ENCODE data around the gene HOXC12.

HOXC12 gene, protein sequence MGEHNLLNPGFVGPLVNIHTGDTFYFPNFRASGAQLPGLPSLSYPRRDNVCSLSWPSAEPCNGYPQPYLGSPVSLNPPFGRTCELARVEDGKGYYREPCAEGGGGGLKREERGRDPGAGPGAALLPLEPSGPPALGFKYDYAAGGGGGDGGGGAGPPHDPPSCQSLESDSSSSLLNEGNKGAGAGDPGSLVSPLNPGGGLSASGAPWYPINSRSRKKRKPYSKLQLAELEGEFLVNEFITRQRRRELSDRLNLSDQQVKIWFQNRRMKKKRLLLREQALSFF

DNA sequence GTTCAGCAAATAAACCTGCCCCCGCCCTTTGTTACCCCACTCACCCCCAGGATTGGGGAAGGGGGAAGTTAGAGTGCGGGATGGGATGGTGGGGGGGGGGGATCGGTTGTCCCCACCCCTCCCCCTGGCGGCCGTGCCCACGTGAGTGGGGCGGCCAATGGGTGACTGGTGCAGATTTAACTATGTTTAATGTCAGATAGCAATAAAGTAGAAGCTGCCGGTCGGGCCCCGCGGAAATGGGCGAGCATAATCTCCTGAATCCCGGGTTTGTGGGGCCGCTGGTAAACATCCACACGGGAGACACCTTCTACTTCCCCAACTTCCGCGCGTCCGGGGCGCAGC, at the start of gene HOXC12:
TSS of gene HOXC12 (plus strand) at position 210 of the 342 bp plus-strand sequence. CDS start at position 237, 27 bp downstream.
- DNase-seq, result no peak

DNA sequence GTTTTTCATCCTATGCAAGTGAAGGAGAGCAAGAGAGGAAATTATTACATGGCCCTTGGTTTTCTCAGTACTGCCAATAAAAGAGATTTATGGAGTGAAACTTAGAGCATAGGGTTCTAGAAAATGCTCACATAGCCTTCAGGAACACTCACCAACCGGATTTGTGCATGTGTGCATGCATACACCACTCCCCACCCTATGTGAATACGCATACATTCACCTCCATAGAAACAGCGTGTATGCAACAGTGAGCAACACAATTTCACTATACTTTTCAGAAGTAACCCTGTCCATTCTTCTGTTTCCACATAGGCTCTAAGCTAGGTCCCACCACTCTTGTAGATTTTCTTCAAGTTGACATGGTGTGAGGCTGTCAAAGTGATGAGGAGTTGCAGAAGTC, 47.6 kb upstream of the HOXC12 start:
- DNase-seq, result no peak

DNA sequence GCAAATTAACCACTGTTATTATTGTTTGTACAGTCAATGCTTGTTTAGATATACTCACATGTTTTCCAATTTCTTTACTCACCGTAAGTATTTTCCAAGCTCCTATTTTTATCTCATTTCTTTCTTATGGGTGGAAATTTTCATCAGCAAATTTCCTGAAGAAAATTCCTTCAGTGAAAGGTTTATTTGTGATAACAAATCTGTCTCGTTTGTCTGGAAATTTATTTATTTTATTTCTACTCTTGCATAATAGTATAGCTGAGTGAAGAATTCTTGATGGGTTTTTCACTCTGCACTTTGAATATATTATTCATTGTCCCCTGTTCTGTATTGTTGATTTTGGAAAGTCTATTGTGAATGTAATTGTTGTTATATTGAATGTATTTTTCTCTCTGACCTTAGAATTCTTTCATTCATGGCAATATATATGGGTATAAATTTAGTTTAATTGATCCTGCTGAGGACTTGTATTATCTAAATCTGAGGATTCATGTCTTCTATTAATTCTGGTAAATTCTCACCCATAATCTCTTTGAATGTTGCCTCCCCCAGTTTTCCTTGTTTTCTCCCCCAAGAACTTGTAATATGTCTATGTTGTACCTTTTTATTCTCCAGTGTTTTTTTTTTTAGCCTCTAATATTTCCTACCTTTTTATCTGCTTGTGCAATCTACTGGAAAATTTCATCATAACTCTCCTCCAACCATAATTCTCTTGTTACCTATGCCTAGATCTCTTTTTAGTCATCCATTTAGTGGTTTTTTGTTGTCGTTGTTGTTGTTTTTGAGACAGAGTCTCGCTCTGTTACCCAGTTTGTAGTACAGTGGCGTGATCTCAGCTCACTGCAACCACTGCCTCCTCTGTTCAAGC, 37.7 kb upstream of the HOXC12 start:
- no peak for DNase-seq

DNA sequence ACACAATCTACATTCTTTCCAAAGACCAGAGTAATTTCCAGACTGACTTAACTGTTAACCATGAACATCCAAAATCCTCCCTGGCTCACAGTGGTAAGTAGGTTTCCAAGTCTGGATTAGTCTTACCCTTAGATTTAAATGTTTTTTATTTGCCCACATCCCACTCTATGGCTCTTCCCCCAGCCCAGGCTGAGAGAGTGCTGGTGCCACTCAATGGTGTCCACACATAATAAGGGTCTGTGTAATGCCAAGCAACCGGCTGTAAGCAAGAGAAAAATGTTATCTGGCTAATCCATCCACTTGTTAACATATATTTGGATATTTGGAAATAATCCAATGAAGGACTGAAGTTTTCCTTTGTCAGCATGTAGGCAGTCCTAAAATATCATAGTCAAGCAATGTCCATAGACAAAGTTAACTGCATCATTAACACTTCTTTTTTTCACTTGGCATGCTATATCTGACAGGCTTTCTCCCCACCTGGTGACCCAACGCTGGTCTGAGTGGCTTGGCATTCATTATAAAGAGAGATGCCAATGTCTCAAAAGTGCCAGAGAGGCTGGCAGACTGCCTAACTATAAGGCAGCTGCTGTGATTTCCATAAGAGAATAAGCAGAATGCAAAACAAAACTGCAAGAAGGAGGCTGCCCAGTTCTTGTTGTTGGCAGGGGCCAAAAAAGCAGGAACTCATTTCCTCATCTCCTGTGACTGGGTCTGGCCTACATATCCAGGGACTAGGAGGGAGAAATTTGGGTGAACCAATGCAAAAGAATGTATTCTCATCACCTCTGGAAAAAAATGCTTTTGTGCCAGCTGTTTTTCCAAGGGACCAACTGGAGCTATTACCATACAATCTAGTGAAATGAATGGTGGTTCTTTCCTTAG, 29.9 kb upstream of the HOXC12 start:
- no peak for DNase-seq

DNA sequence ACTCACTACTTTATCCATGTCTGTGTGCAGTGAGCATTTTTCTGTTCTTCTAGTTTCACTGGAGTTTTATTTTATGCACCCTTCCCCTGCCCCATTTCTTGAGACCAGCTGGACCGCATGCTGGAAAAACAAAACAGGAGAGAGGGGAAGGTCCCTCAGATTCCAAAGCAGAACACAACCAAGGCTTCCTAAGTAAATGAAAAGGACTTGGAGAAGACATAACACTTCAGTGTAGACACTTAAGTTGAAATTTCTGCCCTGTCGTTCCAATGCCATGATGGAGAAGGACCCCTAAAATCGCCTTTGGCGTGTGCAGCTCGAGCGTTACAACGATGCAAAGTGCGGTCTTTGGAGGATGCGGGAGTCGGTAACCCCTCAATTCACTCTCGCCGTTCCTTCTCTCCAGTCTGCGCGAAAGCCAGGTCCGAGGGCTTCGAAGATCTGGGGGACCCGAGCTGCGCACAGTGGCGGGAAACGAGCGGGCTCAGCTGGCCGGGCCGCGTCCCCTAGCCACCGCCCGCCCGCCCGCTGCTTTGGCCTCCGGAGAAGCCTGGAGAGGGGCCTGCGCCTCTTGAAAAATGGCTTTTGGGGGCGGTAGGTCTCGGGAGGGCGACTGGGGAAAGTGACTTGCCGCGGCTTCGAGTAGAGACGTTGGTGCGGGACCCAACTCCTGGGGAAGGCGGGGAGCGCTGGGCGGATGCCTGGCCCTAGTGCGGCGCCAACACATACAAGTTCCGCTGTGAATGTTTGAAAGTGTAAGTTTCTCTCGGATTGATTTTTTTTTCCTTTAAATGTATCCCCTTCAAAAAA, 27.3 kb upstream of the HOXC12 start:
- no peak for DNase-seq

DNA sequence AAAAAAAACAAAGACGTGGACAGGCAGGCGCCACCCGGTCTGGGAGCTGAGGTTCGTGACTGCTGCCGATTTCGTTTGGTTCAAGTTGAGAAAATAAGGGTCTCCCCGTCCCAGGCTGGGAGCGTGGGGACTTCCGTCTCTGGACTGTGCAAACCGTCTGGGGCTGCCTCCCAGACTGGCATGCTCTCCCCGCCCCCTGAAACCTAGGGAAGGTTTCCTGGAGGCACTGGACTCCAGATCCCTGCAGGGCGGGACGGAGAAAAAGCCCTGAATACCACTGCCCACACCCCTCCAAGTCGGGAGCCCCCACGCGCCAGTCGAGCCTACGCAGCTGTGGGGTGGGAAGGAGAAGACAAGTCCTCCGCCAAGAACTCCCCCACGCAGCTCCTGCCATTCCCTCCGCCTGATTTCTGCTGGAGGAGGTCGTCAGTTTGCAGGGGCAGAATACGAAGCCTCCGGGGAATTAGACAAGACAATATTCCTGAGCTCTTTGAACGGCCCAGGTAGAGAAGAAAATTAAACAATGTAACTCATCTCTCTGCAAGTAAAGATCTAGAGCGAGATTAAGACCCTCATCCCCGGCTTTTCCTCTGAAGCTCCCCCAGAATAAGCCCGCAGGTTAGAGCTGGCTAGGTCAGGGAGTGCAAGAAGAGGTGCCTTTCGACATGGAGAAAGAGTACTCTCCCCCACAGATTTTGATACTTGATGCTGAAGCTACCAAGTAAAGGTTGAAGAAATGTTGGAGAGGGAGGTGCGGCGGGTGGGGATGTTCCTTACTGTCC, 26.5 kb upstream of the HOXC12 start:
- no peak for DNase-seq

DNA sequence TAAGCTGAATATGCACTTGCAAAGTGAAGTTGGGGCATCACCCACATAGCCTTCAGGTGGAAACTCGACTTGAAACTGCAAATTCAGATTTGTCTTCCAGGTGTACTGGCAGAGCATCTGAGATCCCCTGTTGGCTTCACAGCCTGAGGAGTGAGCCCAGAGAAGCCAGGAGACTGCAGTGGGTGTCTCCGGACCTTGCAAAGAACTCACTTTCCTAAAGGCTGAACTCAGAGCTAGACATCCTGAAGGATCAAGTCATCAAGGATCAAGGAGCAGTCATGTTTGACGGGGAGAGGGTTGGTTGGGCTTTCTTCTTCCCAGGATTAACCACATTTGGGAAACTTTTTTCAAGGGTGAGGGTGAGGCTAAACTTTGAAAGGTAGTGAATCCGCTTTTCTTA, 25.2 kb upstream of the HOXC12 start:
- no peak for DNase-seq

DNA sequence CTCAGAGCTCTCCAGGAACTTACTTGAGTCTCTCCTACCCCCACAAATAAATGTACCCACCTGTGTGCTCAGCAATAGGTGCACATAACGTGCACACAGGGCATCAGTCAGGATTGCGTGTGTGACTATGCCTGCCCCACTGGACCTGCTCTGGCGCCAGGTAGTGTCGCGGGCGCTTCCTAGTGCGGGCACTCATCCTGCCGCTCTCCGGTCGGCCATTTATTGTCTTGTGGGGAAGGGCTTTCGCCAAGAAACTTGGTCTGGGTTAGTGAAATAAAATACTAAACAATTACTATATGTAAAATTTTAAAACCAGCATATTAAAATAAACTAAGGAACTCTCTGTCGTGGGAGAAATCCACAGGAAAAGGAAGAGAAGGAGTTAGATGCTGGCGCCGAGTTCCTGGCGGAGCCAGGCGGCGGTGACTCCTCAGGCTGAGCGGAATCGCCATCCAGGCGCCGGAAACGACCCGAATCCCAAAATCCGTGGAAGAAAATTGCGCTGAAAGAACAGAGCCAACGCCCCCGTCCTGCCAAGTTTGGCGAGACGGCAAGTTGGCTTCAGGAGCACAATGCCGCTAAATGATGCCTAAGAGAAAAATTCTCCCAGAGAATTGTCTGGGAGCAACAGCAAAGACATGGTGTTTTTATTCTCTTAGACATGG, 24.0 kb upstream of the HOXC12 start:
- DNase-seq, result no peak

DNA sequence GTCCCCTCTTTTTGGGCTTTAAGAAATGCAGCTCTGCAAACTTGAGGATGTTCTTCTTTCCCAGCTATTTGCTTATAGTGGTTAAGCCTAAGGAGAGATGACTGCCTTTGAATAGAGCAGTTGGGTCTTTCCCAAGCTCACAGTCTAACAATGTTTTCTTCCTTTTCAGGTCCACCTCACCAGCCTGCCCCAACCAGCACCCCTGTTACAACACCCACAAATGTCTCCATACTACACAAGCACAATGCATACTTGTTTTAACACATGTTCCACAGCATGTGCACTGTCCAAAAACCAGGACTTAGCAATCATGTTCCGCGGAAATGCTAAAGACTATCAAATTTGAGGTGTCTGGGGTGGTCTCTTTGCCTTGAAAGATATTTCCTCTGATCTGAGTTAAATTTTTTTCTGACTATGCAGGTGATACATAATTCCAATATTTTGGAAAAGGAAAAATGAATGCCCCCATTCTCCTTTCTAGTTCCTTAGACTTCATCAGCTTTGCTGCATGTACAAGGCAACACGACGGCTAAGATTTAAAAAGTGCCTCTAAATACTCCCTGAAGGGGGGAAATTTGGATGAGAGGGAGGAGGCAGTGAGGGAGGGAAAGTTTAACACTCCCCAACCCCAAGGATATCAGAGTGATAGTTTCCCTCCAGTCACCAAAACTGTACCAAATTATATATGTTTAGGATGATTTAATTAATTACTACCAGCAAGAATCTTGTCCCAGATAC, 22.7 kb upstream of the HOXC12 start:
- no peak for DNase-seq

DNA sequence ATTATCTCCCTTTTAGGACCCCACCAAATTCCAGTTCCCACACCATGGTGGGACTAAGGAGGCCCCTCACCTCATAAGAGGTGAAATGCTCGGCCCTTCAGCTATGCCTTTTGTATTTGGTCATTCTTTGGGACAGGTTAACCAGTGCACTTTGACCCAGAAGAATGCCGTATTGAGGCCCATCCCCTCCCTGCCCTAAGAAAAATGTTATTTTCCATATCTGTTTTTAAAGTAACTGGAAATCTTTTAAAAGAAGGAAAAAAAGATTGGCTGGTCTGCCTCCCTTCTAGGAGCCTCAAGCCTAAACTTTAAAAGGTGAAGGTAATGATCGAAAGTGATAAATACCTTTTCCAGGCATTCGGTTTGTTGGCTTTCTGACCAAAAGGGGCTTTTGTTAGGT, 21.8 kb upstream of the HOXC12 start:
- DNase-seq, result no peak

DNA sequence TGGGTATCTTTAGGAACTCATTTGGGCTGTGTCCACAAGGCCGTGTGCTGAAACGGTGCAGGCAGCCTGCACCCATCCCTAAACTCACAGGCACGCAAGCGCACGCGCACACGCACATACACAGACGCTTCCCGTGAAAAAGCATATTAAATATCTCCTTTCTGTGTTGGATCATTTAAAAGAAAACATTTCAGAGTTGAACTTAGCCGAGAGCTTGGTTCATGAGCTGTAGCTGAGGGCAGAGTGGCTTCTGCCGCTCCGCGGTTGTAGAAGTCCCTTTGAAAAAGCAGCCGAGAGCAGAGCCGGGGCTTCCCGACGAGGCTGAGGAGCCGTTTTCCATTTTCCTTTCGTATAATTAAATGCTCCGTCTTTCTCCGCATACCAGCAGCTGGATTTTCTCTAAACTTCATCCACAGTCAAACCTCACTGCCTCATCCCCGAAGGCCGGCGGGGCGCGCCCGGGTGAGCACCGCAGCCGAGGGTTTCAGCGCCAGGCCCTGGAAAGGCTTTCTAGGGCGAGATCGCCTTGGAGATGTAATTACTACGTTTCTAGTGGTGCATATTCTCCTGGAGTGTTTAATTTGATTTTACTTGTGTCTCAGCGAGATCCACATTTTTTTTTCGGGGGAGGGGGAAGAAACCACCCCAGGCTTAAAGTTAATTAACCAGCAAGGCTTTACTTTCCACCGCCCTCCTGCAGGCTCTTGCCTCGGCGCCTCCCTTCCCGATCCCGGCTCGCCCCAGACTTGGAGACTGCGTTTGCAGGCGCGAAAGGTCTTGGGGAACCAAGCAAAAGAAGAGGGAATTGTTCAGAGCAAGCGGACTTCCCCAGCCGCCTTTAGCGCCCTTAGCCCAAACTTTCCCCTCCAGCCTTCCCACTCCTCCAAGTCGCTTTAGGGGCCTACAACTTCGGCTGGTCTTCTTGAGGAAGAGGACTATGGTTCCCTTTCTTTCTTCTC, 19.0 kb upstream of the HOXC12 start:
- DNase-seq, result no peak

DNA sequence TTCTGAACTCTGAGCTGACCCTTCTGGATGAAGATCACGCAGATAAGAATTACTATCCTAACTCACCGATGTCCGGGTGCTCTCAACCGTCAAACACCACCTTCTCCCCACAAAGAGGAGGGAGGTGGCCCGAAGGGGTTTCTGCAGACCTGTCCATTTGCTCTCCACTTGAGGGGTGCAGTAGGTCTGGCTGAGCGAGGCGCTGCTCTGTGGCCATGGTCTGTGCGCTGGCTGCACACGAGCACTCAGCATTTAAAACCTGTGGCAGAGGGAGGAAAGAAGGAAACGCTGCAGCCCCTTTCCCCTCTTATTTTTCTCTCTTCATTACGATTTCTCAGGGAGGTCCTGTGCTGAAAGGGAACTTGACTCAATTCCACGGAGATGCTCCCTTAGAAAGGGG, 17.6 kb upstream of the HOXC12 start:
- DNase-seq, result no peak

DNA sequence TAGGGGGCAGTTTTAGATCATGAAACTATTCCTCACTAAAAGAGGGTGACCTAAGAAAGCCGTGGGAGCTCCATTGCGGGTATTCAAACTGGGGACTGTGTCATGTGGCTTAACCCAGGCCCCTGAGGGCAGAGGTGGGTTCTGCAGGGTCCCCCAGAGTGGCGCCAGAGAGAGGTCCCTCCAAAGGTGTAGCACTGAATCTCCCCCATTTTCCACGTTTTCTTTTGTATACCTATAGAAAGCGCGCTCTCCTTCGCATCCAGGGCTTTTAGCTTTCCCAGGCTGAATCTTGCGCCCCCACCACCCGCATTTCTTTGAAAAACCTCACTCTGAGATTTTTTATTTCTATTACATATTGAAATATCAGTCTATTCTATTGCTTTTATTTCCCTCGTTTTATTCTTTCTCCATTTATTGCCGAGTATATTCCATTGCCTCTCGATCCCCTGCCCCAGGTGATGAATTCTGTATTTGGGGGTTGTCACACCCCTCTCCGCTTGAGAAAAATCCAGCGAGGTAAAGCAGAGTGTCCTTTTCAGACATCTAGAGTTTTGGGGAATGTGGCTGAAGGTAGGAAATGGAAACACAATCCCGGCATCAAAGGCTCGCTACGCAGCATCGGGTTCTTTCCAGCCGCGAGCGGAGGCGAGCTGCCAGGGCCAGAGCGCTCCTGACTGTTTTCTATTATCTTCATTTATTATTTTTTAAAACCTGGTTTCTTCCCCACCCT, 16.9 kb upstream of the HOXC12 start:
- DNase-seq, result no peak

DNA sequence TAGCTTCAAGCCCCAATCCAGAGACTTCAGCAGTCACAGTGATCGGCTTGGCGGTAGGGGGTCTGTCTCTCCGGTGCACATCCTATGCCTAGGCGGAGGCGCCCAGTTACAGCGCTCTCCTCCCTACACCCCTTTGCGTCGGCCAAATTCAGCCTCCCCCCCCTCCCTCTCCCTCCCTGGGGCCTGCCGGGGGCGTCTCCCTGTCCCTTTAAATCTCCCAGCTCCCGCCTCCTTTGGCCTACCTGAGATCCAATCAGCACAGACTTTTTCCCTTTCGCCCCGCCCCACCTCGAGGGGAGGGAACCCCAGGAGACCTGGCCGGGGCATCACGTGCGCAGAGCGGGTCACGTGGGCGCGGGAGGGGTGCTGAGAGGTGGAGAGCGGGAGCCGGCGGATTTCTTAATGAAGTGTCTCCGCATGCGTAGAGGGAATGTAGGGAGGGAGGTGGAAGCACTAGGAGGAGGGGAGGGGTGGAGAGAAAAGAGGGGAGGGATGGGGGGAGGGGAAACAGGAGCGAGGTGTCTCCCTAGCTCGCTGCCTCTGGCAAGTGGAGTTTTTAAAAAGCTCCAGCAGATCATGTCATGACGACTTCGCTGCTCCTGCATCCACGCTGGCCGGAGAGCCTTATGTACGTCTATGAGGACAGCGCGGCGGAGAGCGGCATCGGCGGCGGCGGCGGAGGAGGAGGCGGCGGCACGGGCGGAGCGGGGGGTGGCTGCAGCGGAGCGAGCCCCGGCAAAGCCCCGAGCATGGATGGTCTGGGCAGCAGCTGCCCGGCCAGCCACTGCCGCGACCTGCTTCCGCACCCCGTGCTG, 16.2 kb upstream of the HOXC12 start, which contains the start of gene HOXC13:
TSS of gene HOXC13 (plus strand) at position 506 of the 815 bp plus-strand sequence. CDS start at position 582, 76 bp downstream.
- no peak for DNase-seq

DNA sequence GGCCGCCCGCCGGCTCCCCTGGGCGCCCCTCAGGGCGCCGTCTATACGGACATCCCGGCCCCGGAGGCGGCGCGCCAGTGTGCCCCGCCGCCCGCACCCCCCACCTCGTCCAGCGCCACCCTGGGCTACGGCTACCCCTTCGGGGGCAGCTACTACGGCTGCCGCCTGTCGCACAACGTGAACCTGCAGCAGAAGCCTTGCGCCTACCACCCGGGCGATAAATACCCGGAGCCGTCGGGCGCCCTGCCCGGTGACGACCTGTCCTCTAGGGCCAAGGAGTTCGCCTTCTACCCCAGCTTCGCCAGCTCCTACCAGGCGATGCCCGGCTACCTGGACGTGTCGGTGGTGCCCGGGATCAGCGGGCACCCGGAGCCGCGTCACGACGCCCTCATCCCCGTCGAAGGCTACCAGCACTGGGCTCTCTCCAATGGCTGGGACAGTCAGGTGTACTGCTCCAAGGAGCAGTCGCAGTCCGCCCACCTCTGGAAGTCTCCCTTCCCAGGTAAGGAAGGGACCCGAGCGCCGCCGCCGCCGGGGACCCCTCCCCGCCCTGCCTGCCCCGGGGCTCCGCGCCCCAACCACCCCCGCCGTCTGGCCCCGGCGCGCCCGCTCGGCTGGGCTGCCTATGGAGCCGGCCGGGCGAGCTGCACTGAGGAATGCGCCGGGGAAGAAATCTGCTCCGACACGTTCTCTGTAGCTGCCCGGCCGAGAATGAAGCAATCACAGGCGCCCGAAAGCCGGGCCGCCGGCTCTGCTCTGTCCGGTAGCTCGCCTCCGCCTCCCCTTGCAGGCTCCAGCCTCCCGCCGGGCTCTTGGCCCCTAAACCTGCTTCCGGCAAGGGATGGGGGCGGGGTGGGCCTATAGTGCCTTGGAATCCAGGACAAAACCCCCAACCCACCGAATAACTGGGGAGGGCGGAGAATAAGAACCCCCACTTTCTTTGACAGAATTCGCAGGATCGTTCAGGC, 15.3 kb upstream of the HOXC12 start:
- no peak for DNase-seq

DNA sequence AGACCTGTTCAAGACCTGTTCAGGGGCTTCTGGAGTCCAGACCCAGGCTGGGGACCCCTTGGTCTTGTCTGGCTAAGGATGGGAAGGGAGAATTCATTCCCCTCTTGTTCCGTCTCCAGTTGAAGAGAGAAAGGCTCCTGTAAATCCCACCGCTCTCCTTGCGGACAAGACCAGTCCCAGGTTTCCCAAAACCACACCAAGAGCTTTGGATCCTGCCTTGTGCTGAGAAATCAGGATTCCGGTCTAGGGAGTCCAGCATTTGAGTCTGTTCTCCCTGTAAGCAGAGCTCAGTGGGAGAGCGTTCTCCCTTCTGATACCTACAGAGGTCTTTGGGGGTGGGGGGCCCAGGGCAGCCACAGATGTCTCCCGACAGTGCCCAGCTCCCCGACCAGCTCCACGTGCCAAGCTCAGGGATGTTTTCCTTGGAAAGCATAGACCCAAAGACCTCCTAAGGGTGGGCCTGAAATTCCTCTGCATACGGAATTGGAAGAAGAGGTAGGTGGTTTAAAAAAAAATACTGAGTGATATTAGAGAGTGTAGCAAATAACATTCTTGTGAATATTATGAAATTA, 14.2 kb upstream of the HOXC12 start:
- DNase-seq, result no peak

Data from activated effector memory CD4-positive, alpha-beta T cell treated with anti-CD3 and anti-CD28 coated beads, Interleukin-2, amount 50 U/mL, for 16 hours (primary cell).